ENCODE results near the gene RANBP3L. TPM values are rescaled to one million over a fixed set of nuclear protein-coding genes. Genes with fewer than 3 reads are reported as not detected.

Gene RANBP3L
- total RNA-seq, 1 donor from 2014 or later, result not detected

DNA sequence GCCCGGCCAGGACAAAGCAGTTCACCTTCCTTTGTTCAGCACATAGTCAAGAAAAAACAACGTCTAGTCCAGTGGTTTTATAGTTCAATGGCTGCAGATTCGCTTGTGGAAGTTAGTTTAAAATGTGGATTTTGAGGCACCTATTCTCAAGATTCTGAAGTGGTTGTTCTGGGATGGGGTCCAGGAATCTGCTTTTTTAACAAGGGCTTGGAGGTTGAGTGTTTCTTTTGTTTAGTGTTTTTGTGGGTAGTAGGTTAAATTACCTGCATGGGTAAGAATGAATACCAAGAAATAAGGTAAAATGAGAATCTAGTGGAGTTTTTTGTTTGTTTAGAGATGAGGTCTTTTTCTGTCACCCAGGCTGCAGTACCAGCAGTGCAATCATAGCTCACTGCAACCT is 31.5 kb downstream of the RANBP3L start:
- Histone ChIP-seq H3K36me3 (ENCODE audit: control insufficient read depth, insufficient read depth, low read length) (no peaks in the 10 kb centered on the region), H3K4me3 (ENCODE audit: low read depth, low read length) (no peak overlapping the region), H3K27me3 (ENCODE audit: control insufficient read depth, insufficient read depth, low read length) (no peaks in the 10 kb centered on the region)
- no peak for TF ChIP-seq CTCF (IDR thresholded peaks at IDR 0.05; ENCODE audit: insufficient read depth, low read length, severe bottlenecking)
- DNase-seq (ENCODE audit: low read depth), result no peak
- no peak for FAIRE-seq

- Histone ChIP-seq H3K36me3 (ENCODE audit: control insufficient read depth, insufficient read depth, low read length) (no peaks in the 10 kb centered on the region), H3K4me3 (ENCODE audit: low read depth, low read length) (no peak overlapping the region), H3K27me3 (ENCODE audit: control insufficient read depth, insufficient read depth, low read length) (no peaks in the 10 kb centered on the region)
- FAIRE-seq (no peak), DNase-seq (ENCODE audit: low read depth) (no peak)
- TF ChIP-seq CTCF (IDR thresholded peaks at IDR 0.05; ENCODE audit: insufficient read depth, low read length, severe bottlenecking), result no peak
Measured at GRCh38 chr5:36269478-36269877, 32.2 kb downstream of the RANBP3L start.

DNA sequence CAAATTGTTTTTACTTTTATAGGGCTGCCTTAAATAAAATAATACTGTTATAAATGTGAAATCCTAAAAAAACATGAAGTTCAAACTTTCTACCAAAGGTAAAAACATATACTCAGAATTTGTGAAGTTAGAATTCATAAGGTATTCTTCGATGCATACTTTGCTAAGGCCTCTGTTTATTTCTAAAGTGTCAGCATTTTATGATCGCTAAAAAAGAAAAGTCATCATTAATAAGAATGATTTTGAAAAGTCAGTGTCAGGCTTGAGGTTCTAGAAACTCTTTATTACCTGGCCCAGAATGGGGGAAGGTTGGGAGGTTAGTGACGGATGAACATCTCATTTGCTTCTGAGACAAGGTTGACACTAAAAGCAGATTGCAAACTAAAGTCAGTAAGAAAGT is 33.8 kb downstream of the RANBP3L start:
- no peak for FAIRE-seq
- DNase-seq (ENCODE audit: low read depth), result no peak
- no peak for TF ChIP-seq CTCF (IDR thresholded peaks at IDR 0.05; ENCODE audit: insufficient read depth, low read length, severe bottlenecking)
- no peaks in the 10 kb centered on the region for H3K36me3 ChIP-seq (ENCODE audit: control insufficient read depth, insufficient read depth, low read length)
- no peak overlapping the region for H3K4me3 ChIP-seq (ENCODE audit: low read depth, low read length)
- H3K27me3 ChIP-seq (ENCODE audit: control insufficient read depth, insufficient read depth, low read length), result no peaks in the 10 kb centered on the region

GRCh38 chr5:36264202-36264760 is 37.4 kb downstream of the RANBP3L start:
- FAIRE-seq, result no peak
- Histone ChIP-seq H3K27me3 (ENCODE audit: control insufficient read depth, insufficient read depth, low read length) (peaks cover 2% of the 10 kb centered on the region), H3K36me3 (ENCODE audit: control insufficient read depth, insufficient read depth, low read length) (no peaks in the 10 kb centered on the region), H3K4me3 (ENCODE audit: low read depth, low read length) (no peak overlapping the region)
- DNase-seq (ENCODE audit: low read depth), result no peak
- no peak for TF ChIP-seq CTCF (IDR thresholded peaks at IDR 0.05; ENCODE audit: insufficient read depth, low read length, severe bottlenecking)

- Histone ChIP-seq H3K4me3 (ENCODE audit: low read depth, low read length) (no peak overlapping the region), H3K36me3 (ENCODE audit: control insufficient read depth, insufficient read depth, low read length) (no peaks in the 10 kb centered on the region), H3K27me3 (ENCODE audit: control insufficient read depth, insufficient read depth, low read length) (peaks cover 2% of the 10 kb centered on the region)
- DNase-seq (ENCODE audit: low read depth) (no peak), FAIRE-seq (no peak)
- TF ChIP-seq CTCF (IDR thresholded peaks at IDR 0.05; ENCODE audit: insufficient read depth, low read length, severe bottlenecking), result no peak
Measured at GRCh38 chr5:36261186-36261585, 40.5 kb downstream of the RANBP3L start.

DNA sequence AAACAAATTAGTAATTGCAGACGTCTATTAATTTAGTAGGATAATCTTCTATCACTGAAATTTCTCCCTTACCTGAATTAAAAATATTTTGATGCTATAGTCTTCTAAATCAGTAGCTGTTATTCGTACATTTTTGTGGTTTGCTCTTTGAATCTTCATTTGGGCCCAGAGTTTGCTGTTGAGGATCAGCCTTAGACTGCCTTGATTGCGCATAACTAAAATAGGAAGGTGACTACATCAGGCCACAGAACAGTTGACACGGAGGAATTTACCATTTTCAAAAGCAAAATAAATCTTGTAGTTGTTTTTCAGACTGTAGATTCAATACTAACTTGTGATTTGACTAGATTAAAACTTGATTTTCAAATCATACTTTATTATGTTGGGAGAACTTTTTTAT is 48.1 kb downstream of the RANBP3L start:
- TF ChIP-seq CTCF (IDR thresholded peaks at IDR 0.05; ENCODE audit: insufficient read depth, low read length, severe bottlenecking), result no peak
- FAIRE-seq (no peak), DNase-seq (ENCODE audit: low read depth) (no peak)
- H3K36me3 ChIP-seq (ENCODE audit: control insufficient read depth, insufficient read depth, low read length), result no peaks in the 10 kb centered on the region
- H3K27me3 ChIP-seq (ENCODE audit: control insufficient read depth, insufficient read depth, low read length), result no peaks in the 10 kb centered on the region
- H3K4me3 ChIP-seq (ENCODE audit: low read depth, low read length), result no peak overlapping the region

All from bronchial epithelial cell (primary cell).